22Rv1 (cell line): ENCODE data around the gene LILRB3.

Experiments
- CTCF ChIP-seq: fragments of 450-650 bp; IDR thresholded peaks from 2 replicates; pipeline ENCODE4 v1.5.1; 2017; ENCODE audit warnings: mild to moderate bottlenecking
- ZFX ChIP-seq: fragments of 450-650 bp; IDR thresholded peaks from 2 replicates; pipeline ENCODE4 v1.6.1; 2017; ENCODE audit warnings: antibody characterized with exemption, borderline replicate concordance

- no peak for TF ChIP-seq ZFX
- no peak for TF ChIP-seq CTCF
Measured at GRCh38 chr19:54248016-54248601, 25.3 kb upstream of the LILRB3 start.
